Astrocyte of the spinal cord (primary cell): ENCODE measurements around the gene ANKRD22.

ENCODE experiments used
- DNase-seq: peaks from one replicate; pipeline ENCODE4 v3.0.0; 2011; ENCODE audit warnings: low read depth, low spot score
- H3K4me3 ChIP-seq: 2 replicates; pipeline ENCODE4 v1.5.1; 2011; ENCODE audit warnings: low read depth, mild to moderate bottlenecking, low read length, moderate library complexity
- CTCF ChIP-seq: IDR thresholded peaks from 2 replicates; pipeline ENCODE4 v1.5.1; 2012; ENCODE audit warnings: low read depth, mild to moderate bottlenecking, low read length, inconsistent platforms
- in situ Hi-C: cut with HindIII; loops from 2 replicates; pipeline ENCODE4 v1.10.0; 2017; ENCODE audit warnings: low sequenced_read_pairs

Gene ANKRD22

GRCh38 chr10:88832376-88832775 lies 19.3 kb downstream of the ANKRD22 start:
- no peak overlapping the region for H3K4me3 ChIP-seq
- in situ Hi-C loops, result no loop called here
- DNase-seq, result no peak
- TF ChIP-seq CTCF, result no peak

DNA sequence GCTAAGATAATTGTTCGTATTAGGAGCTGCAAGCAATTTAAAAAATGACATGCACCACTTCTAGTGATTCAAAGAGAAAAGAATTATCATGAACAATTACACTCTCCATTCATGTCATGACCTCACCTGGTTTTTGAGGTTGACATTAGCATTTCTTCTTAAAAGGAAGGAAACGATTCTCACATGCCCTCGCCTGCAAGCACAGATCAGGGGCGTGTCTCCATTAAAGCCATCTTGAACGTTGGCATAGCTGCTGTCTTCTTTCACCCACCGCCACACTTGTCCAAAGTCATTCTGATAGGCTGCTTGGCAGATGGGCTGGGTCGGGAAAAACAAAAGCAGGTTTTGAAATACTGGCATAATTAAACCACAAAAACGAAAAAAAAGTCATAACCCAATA lies 19.9 kb downstream of the ANKRD22 start:
- no peak overlapping the region for H3K4me3 ChIP-seq
- no peak for TF ChIP-seq CTCF
- DNase-seq, result no peak
- in situ Hi-C loops, result no loop called here

DNA sequence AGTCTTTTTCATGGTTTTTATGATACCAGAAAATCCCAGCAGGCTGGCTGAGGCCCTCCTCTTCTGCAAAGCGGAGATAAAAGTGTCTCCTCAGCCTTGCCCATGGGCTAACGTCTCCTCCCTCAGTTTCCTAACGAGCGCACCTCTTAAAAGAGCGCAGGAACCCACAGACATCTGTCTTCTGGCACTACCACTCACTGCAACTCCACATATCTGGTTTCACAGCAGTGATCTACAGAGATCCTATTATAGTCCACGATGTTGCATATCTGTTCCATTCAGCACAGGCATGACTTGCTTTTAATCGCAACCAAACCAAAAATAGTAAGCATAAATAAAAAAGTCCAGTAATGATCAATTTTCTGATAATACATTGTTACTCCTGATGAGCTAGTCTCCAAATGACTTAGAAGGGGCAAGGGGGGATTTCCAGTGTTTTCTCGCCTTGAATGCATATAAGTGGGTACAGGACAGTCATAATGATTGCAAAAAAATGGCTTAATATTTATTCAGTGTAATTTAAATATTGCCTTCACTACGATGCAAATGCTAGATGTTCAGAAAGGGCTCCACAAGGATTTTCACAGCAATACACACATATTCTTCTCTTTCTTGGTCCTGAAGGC lies 20.9 kb downstream of the ANKRD22 start:
- no peak for DNase-seq
- H3K4me3 ChIP-seq, result no peak overlapping the region
- TF ChIP-seq CTCF, result no peak
- in situ Hi-C loops, result no loop called here

DNA sequence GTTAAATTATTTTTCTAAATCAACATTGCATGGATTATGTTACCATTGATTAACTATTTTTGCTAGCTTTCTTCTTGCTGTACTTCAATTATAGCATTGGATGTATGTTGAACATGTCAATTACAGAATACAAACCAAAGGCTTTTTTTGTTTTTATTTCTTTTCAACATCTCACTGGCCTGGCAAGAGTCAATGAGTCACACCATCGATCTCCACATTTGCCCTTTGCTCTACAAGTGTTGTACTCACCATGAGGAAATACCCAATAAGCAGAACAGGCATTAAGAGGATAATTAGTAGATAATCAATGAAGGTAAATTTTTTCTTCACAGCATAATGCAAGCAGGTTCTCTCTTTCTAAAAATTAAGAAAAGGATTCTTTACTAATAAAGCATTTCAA lies 23.3 kb downstream of the ANKRD22 start:
- DNase-seq, result no peak
- TF ChIP-seq CTCF, result no peak
- H3K4me3 ChIP-seq, result no peak overlapping the region
- in situ Hi-C loops, result no loop called here

GRCh38 chr10:88827671-88828070 lies 24.0 kb downstream of the ANKRD22 start:
- in situ Hi-C loops, result no loop called here
- no peak overlapping the region for H3K4me3 ChIP-seq
- DNase-seq, result no peak
- TF ChIP-seq CTCF, result no peak

DNA sequence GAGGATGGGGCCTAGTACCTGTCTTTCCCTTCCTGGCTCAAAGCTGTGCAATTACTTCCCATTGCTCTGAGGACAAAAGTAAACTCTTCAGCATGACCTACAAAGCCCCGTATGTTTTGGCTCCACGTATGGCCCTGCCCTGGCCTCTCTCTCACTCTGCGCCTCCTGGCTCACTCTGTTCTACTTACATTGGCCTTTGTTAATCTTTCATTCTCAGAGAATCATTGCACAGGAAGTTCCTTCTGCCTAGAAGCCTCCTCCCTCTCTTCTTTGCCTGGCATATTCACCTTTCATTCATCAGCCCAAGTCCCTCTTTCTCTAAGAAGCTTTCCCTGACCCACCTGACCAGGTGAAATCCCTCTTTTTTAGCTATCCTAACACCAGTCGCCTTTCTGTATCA lies 25.3 kb downstream of the ANKRD22 start:
- DNase-seq, result no peak
- no peak overlapping the region for H3K4me3 ChIP-seq
- TF ChIP-seq CTCF, result no peak
- in situ Hi-C loops, result no loop called here
